ENCODE results near the gene TIMM21.

The TIMM21 gene, protein sequence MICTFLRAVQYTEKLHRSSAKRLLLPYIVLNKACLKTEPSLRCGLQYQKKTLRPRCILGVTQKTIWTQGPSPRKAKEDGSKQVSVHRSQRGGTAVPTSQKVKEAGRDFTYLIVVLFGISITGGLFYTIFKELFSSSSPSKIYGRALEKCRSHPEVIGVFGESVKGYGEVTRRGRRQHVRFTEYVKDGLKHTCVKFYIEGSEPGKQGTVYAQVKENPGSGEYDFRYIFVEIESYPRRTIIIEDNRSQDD

DNA sequence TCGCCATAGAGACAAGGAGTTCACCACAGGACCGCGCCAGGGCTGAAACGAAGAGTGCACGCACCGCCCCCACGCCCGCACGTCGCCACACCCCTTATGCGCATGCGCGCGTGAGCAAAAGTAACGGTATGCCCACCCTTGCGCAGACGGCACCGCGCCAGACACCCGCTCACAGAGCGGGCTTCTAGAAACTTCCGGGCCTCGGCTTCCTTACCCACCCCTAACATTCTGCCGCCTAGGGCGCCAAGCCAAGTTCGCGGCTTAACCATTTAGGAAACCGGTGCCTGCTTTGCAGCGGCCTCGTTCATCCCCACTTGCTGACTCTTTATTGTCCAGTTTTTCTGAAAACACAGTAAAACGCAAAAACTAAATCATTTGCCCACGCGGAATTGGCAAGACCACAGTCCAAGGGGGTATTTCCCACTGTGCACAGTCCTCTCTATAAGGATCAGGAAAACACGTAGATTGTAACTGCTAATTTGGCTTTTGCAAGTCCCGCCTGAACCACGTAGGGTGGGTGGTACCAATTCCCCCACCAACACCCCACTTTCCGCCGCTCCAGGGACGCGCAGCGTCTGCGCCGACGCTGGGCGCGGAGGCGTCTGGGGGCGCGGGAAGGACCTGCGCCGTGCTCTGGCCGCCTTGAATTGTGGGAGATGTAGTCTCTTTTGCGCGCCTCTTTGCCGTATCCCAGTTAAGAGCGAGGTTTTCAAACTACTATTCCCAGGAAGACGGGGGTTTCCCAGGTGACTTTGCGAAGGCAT lies at the start of gene TIMM21, which contains the start of gene FBXO15:
Gene TIMM21, plus strand, starts transcription at position 745 of the 764 bp plus-strand sequence. CDS start 286 bp downstream, outside the sequence.
Gene FBXO15, minus strand, starts transcription at position 56 of the 764 bp plus-strand sequence. Its CDS starts 49 bp downstream, at position 7.
- DNase-seq (ENCODE audit: low read depth in 2 of 2), result peak; percentile 92 to 93

DNA sequence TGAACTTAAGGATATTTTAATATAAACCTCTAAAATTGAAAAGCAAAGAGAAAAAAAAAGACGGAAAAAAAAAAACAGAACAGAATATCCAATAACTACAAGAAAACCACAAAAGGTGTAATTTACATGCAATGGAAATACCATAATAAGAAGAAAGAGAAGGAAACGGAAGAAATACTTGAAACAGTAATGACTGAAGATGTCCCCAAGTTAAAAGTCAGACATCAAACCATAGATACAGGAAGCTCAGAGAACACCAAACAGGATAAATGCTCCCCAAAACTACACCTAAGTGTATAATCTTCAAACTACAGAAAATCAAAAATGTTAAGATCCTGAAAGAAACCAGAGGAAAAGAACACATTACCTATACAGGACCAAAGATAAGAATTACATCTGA lies 39.9 kb upstream of the TIMM21 start:
- DNase-seq (ENCODE audit: low read depth in 2 of 2), result no peak

DNA sequence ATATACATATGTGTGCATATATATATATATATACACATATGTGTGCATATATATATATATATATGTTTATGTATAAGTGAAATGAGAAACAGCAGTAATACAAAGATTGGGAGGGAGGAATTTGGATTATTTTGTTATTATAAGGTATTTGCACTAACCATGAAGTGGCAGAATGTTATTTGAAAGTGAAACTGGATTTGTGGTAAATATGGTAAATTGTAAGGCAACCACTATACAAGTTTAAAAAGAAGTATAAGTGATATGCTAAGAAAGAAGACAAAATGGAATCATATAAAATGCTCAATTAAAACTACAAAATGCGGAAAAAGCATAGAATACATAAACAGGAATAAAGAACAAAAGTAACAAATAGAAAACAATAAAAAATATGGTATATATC lies 38.2 kb upstream of the TIMM21 start:
- no peak for DNase-seq (ENCODE audit: low read depth in 2 of 2)

DNA sequence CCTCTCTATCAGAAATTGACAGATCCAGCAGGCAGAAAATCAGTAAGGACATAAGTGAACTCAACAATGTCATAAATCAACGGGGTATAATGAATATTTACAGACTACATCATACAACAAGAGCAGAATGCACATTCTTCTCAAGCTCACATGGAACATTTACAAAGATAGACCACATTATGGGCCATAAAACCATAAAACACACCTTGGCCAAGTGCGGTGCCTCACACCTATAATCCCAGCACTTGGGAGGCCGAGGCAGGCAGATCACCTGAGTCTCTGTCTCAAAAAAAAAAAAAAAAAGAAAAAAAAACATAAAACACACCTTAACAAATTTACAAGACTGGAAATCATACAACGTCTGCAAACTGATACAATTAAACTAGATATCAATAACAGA lies 37.3 kb upstream of the TIMM21 start:
- no peak for DNase-seq (ENCODE audit: low read depth in 2 of 2)

DNA sequence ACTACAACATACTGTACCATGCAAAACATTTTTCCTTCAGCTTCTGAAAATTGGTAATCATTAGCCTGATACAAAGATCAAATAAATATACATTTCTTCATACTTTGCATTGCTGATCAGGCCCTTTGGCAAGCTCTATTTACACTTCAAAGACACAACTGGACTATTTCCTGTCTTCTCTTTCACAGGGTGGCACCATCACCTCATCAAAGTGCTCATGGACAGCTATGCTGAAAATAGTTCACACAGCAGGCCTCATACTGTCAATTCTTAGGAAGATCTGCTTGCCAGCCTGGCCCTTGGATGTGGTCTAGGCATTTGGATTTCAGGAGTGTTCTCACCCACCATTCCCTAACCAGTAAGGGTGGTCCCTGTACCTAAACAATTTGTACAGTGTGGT lies 34.6 kb upstream of the TIMM21 start:
- DNase-seq (ENCODE audit: low read depth in 2 of 2), result no peak

GRCh38 chr18:74114116-74114515 lies 34.2 kb upstream of the TIMM21 start:
- no peak for DNase-seq (ENCODE audit: low read depth in 2 of 2)

- no peak for DNase-seq (ENCODE audit: low read depth in 2 of 2)
Measured at GRCh38 chr18:74115046-74115445, 33.3 kb upstream of the TIMM21 start.

DNA sequence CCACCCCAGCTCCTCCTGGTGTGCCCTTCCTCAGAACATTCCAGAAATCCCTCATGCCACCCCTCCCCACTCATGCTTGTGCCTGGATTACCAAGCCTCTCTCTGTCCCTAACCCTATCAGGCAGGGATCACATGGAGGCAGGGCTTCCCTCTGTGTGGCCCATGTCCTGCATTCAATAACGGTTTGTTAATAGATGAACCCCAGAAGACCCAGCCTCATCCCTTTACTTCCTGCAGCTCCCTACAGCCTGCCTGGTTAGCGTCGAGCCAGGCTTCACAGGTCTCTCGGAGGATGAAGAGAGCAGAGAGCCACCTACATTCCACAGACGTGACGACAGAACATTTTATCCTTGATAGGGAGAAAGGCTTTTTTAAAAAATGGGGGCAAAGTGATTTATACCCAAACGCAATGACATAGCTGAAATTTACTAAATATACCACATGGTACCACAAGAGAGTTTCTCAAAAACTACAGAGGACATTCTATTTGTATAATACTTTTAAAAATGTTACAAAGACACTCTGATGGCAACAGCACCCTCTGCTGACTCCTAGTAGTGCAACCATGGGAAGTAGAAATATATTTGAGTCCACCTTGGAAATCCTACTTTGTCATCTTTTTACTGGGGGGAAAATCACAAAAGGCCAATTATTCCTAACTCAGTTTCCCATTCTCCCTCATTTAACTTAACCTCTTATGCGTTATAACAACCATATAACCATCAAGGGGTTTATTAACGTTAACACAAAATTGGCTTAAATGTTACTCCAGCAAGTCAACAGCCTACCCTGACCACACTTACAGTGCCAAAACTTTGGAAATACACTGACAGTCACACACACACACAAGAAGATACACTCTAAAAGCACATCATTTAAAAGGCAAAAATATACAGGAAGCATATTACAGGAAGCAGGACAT lies 31.4 kb upstream of the TIMM21 start:
- no peak for DNase-seq (ENCODE audit: low read depth in 2 of 2)

DNA sequence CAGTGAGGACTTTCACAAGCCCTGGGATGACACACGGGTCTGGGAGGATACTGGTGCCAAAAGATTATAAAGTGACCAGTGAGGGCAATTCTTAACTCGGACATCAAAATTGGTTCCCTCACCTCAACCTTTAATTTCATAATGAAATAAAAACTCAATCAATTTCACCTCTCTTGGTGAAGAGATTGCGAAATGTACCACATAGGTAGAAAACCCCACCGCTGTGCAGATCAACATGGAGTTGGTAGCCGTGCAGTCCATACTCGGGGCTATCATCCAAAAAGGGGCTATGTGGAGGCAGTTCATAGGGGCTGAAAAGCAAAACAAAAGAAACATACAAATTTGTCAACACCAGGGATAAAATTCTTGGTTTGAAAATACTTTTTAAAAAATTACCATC lies 25.1 kb upstream of the TIMM21 start:
- no peak for DNase-seq (ENCODE audit: low read depth in 2 of 2)

- DNase-seq (ENCODE audit: low read depth in 2 of 2), result no peak
Measured at GRCh38 chr18:74124642-74125041, 23.7 kb upstream of the TIMM21 start.

- DNase-seq (ENCODE audit: low read depth in 2 of 2), result no peak
Measured at GRCh38 chr18:74126684-74127655, 21.4 kb upstream of the TIMM21 start.

DNA sequence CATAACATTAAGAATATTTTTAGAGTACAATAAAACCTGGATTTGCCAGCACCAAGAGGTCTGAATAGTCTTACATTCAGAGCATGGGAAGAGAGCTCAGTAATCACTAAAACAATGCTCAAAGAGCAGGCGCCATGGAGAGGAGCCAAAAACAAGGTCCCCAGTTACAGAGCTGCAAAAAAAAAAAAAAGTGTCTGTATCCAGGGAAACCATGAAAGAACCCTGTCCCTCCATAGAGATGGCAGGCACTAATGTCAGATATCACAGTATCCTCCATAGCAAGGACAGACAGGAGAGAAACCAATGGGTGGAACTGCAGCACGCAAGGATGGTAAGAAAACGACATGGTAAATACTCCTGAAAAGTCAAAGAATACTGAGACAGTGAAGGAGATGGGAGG lies 20.2 kb upstream of the TIMM21 start:
- DNase-seq (ENCODE audit: low read depth in 2 of 2), result no peak

GRCh38 chr18:74131124-74131523 lies 17.2 kb upstream of the TIMM21 start:
- DNase-seq (ENCODE audit: low read depth in 2 of 2), result no peak

GRCh38 chr18:74132201-74132600 lies 16.1 kb upstream of the TIMM21 start:
- no peak for DNase-seq (ENCODE audit: low read depth in 2 of 2)

DNA sequence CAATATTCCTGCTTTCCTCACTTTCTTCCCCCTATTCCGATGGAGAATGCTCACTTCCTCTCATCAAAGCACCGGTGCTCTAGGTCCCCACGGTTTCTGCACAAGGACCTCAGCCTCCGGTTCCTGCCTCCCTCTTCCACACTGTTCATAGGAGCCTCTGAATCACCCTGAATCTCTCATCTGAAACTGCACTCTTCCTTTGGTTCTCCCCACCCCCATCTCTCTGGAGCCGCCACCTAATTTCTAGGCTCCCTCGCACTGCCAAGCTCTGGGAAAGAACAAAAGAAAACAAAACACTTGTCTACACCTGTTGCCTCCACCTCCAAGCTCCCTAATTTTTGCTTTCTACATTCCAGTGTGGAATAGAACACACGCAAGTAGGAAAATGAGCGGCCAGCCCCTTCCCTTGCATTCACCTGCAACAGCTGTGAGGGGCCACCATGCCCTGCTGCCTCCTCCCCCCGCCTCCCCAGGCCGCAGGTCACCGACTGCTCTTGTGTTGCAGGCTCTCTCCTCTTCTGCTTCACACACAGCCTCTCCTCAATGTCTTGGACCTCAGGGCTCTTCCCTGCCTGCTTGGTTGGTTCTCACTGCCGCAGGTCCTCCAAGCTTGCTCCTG lies 10.3 kb upstream of the TIMM21 start:
- peak in 1 of 2 experiments; percentile 8 for DNase-seq (ENCODE audit: low read depth in 2 of 2)

GRCh38 chr18:74139411-74139810 lies 8.9 kb upstream of the TIMM21 start:
- no peak for DNase-seq (ENCODE audit: low read depth in 2 of 2)

GRCh38 chr18:74139888-74140287 lies 8.4 kb upstream of the TIMM21 start:
- peak in 1 of 2 experiments; percentile 39 for DNase-seq (ENCODE audit: low read depth in 2 of 2)

DNA sequence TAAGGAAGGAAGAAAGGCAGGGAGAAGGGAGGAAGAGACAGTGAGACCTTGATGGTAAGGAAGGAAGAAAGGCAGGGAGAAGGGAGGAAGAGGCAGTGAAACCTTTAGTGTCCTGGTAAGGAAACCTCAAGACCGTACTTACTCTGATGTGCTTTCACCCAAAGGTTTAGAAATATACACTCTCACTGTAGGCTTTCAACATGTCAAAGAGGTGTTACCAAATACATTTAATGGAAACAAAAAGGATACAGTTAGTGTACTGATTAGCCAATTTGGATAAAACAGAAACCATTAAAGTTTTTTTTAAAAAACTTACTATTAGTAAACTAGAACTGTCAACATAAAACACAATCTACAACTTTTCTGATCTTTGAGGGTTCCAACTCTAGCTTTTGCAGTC lies 7.7 kb upstream of the TIMM21 start:
- no peak for DNase-seq (ENCODE audit: low read depth in 2 of 2)

DNA sequence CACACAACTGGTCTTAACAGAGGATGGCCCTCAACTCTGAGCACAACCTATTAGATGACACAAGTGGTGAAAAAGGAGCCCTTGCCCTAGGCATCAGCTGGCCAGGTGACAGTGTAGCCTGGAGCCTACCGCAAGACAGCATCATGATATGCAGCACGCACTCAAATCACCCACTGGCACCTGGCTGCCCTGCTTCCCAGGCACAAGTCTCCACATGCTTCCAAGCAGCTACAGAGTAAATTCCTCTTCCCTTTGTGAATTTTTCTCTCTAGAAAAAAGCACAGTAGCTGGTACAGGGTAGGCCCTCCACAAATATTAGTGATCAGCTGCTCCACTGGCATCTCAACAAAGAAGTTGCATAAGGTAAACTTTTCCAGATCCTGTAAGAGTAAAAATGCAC lies 6.7 kb upstream of the TIMM21 start:
- DNase-seq (ENCODE audit: low read depth in 2 of 2), result no peak

DNA sequence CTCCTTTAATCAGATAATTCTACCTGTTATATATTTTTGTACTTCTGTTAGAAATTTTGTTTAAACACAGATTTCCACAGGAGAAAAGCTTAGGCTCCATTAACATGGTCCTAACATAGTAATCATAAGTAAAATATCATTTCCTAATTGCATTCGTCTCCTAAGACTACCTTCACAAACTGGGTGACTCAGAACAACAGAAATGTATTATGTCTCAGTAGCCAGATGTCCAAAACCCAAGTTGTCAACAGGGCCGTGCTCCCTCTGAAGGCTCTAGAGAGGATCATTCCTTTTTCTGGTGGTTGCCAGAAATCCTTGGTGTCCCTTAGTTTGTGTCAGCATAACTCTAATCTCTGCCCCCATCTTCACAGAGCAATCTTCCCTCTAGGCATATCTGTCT lies 6.1 kb upstream of the TIMM21 start:
- no peak for DNase-seq (ENCODE audit: low read depth in 2 of 2)

DNA sequence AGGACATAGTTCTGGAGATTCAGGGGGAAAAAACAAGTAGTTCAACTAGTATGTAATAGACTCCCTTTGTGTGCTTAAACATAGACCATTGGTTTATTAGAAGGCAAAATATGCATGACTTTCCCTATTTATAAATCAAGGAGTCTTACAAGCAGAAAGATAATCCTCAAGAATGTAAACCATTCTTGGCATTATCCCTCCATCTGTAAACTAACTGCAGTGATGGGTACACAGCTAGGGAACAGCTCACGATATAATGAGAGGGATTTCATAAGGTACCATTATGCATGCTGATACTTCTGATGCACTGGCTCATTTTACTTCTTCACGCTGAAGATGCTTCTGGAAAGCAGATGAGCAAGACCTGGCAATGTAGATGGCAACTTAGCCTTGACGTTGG lies 1.6 kb upstream of the TIMM21 start:
- DNase-seq (ENCODE audit: low read depth in 2 of 2), result no peak

Data from stimulated activated CD4-positive, alpha-beta T cell treated with anti-CD3 and anti-CD28 coated beads, Interleukin-12 subunit alpha, Interleukin-12 subunit beta, amount 100 ng/mL, for 24 hours (primary cell).